HG03097 (cell line): ENCODE measurements around the gene BMPR1A.
"Not testable (repeated sequence)": the region's sequence is repeated elsewhere in the genome, so short reads cannot be mapped to it uniquely, and the experiment has no call there.

Experiments used
- ATAC-seq: cut with Tn5 transposase; IDR thresholded peaks from one replicate; pipeline ENCODE4 v1.9.1; 2021; ENCODE audit not compliant: unreplicated experiment, low FRiP score

The BMPR1A gene

GRCh38 chr10:86931872-86932271 lies 175.5 kb downstream of the BMPR1A start:
- ATAC-seq, result no peak

DNA sequence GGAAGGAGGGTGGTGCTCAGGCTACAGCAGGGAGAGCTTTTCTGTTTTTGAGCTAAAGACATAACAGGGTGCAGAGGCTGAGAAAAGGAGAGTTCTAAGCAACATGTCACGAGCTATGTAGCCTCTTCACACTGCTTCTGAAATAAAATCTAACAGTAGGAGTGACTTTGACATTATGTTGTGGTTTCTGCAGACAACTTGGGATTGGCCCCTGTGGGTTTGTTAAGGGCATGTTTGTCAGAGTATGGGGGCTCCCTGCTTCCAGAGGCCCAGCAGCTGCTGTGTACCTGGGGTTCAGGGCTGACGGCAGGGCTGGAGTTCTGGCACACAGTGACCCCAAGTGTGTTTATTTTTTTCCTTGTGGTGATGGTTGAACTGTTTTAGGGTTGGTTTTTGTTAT lies 176.3 kb downstream of the BMPR1A start:
- no peak for ATAC-seq

GRCh38 chr10:86934162-86934711 lies 177.8 kb downstream of the BMPR1A start:
- ATAC-seq, result not testable (repeated sequence)

DNA sequence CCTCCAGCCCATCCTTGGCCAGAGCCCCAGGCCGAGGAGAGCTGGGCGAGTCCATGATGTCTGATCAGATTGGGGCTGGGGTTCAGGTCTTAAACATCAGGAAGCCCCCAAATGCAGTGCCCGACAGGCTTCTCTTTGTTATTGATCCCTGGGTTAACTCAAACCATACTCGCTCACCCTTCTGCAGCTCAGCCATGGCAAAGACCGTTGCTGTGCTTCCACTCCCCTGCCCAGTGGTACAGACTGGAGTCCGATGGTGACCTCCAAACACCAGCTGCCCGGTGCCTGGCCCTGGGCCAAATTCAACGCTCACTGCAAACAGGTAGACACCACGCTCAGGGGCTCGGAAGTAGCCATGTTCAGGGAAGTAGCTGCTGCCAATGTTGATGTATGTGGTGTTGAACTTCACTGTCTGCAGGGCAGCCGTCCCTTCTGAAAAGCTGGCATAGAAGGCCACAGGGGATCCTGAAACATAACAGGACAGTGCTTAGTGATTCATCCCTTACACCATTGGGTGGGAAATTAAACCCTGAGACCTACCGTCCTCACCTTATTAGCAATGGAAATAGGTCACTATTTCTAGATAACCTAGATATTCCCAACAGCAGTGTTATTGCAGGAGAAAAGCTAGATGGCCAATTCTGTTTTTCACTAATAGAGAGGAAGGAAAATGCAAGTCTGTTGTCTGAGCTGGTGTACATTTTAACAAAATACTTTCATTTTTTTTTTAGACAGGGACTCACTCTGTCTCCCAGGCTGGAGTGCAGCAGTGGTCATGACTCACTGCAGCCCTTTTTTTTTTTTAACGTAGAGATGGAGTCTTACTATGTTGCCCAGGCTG lies 180.5 kb downstream of the BMPR1A start:
- ATAC-seq, result no peak

GRCh38 chr10:86937502-86938154 lies 181.2 kb downstream of the BMPR1A start:
- ATAC-seq, result no peak

DNA sequence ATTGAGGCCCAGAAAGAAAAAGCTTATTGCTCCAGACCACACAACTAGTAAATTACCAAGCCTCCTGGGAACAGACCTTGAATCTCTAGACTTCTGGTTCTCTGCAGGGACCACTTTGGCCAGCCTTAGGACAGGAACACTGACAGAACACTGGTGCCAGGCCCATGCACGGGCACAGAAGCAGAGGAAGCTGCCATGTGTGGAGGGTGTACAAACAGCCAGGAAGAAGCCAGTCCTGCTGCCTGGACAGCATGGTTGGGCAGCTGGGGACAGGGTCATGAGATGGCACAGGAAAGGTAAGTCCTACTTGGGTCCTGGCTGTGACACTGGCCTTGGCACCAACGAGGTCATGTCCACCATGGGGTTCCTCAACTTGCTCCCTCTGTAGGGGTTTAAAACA lies 181.8 kb downstream of the BMPR1A start:
- ATAC-seq, result no peak

GRCh38 chr10:86940076-86940475 lies 183.7 kb downstream of the BMPR1A start:
- ATAC-seq, result not testable (repeated sequence)

DNA sequence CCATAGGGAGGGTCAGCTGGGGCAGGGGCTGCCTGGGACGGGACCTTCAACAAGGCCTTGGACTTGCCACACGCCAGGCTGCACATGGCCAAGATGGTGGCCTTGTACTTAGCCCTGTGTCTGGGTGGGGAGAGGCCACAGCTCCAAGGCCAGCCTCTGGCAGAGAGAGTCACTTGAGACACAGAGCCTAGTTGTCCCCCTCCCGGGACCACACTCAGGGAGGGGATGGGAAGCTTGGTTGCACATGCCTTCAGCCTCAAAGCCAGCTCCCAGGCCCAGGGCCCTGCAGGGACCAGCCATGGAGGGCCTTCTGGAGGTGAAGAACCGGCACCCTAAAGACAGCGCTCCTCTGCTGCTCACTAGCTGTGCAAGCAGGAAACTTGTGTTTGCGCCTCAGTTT lies 184.3 kb downstream of the BMPR1A start:
- ATAC-seq, result no peak

DNA sequence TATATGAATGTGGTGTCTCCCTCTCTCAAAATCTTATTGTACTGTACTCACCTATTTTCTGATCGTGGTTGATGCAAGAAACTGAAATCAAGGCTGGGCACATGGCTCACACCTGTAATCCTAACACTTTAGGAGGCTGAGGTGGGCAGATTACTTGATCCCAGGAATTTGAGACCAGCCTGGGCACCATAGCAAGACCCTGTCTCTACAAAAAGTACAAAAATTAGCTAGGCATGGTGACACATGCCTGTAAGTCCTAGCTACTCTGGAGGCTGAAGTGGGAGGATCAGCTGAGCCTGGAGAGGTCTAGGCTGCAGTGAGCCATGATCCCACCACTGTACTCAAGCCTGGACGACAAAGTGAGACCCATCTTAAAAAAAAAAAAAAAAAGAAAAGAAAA lies 185.0 kb downstream of the BMPR1A start:
- ATAC-seq, result no peak

GRCh38 chr10:86941991-86942421 lies 185.6 kb downstream of the BMPR1A start:
- ATAC-seq, result no peak

DNA sequence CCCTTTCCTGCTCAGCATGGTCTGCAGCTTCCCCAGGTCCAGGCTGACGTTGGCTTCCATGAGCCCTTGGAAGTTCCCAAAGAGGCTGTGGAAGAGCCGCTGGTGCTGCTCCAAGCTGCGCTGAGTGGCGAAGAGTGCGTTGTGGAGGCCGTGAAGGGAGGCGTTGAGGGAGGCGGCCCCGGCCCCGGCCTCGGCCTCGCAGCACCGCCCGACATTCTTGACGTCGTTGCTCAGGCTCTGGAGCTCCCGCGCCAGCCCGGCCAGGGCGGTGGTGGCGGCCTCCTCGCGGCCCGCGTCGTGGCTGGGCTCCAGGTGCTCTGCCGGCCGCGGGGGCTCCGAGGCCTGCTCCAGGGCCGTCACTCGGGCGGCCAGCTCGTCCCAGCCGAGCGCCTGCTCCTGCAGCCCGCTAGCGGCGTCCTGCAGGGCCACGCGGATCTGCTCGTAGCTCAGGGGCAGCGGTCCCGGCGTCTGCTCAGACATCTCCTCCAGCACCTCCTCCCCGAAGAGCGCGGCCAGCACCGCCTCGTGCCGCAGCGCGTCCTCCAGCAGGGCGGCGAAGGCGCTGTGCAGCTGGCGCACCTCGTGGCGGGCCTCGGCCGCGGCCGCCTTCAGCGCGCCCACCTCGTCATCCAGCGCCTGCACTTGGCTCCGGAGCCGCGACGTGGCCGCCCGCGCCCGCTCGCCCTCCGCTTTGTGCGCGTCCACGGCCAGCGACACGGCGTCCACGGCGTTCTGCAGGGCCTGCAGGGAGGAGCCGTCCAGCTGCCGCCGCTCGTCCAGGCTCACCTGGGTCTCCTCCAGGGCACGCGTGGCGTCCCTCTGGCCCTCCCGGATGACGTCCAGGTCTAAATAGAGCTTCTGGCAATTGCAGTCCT lies 186.3 kb downstream of the BMPR1A start:
- no peak for ATAC-seq

DNA sequence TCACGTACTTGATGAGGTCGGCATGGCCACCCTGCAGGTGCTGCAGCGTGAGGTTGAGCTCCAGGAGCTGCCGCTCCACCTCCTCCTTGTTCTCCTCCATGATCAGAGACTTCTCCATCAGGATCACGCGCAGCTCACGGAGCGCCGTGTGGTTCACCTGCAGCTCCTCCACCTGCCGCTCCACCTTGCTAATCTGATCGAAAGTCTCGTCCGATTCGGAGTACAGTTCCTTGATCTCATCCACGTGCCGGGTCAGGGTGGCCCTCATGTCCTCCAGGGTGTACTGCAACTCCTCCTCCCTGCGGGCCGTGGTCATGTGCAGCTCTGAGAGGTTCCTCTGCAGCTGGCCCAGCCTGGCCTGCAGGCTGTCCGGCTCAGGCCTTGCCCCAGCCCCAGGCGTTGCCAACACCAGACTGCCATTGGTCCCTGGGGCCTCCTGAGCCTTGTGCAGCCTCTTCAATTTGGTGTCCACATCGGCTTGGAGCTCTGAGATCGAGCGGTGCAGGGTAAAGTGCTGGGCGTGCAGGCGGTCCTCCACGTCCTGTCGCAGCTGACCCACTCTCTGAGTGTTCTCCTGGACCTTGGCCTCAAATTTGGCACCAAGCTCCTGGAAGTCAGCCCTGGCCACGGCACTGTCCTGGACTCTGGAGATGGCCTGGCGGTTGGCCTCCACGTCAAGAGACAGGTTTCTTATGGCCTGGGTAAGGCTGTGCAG lies 187.1 kb downstream of the BMPR1A start:
- ATAC-seq, result no peak

DNA sequence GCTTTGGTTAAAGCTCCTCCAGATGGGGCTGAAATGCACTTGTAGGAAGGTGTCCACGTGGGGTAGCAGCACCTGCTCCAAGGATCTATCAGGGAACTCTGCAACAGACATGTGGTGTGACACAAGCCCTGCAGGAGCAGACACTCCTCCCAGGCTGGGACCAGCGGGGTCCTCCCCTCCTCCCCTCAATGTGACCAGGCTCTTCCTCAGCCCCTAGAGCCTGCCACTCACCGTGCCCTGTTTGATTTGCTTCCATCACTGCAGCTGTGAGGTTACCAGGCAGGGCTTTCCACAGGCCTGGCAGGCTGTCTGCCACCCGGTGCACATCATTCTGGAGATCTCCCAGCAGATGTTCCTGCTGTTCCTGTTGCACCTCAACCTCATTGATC lies 187.6 kb downstream of the BMPR1A start:
- ATAC-seq, result no peak

GRCh38 chr10:86944471-86944870 lies 188.1 kb downstream of the BMPR1A start:
- ATAC-seq, result no peak

- no peak for ATAC-seq
Observed at GRCh38 chr10:86944907-86945306, 188.5 kb downstream of the BMPR1A start.

DNA sequence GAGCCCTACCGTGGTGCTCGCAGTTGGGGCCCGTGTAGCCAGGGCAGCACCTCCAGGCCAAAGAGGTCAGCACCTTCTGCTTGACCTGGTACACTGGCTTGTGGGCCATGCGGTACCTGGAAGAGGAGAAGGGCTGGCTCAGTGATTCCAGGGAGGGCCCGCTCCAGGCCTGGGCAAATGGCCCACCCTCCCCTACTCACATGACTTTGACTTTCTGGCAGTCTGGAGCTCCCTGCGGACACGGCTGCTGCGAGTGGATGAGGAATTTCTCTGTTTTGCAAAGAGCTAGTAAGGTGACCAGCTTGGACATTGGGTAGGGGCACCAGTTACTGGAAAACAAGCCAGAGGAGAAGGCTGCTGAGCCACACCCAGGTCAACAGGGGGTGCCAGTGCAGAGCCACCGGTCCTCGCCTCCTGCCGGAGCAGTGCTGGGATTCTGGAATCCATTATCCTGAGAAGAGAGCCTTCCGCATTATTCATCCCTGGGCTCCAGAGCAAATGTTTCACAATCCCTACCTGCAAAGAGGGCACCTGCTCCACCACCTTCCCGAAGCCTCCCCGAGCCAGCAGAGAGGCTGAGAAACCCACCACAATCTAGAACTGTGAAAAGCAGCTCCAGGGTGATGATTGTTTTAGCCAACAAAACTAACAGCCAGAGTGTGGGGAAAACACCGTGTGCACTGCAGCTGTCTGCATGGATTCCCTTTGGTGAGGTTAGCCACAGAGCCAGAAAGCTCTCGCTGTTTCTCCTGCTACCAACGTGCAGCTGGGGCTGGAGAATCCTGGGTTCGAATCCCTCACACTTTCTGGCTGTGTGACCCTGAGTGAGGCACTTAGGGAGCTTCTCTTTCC lies 189.2 kb downstream of the BMPR1A start:
- no peak for ATAC-seq

DNA sequence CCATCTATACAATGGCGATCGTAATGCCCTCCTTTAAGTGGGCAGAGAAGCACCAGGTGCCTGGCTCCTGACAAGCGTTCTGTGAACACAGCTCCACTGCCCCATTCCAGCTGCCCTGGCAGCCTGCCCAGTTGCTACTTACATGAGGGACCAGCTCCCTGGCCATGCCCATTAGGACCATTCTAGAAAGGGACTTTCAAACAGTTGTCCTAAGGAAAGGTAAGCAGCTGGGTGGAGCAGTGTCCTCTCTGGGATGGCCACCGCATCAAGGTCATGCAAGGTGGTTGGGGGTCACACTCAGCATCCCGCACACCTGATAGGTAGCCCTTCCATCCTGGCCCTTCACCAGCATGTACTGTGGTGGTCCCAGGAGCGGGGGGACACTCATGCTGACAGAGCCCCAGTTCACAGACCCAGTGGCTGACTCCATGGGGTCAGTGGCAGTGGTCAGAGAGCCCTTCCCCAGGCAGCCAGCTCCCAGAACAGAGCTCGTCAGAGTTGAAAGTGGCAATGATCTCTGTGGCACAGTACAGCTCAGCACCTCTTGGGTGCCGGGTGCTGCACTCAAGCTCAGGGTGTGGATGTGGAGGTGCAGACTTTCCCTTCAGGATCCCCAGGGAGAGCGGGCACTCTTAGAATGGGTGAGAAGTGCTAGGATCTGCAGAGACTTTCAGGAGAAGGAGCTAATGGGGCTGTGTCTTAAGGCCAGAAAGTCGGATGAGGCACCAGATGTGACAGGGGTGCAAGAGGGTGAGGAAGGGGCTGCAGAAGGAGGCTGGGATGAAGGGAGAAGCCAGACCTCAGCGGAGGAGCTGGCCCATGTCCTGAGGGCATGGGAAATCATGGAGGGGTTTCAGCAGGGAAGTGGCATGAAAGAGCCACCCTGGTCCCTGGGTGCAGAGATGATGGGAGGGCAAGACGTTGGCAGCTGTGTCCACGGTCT lies 190.1 kb downstream of the BMPR1A start:
- no peak for ATAC-seq

DNA sequence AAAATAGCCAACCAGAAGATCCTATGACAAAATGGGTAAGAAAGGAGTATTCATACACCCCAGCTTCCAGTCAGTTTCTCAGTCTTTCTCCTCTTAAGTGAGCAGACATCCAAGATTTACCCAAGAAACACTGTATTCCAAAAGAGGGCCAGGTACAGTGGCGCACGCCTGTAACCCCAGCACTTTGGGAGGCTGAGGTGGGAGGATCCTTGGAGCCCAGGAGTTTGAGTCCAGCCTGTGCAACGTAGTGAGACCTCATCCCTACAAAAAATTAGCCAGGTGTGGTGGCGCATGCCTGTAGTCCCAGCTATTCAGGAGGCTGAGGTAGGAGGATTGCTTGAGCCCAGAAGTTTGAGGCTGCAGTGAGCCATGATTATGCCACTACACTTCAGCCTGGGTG lies 191.4 kb downstream of the BMPR1A start:
- not testable (repeated sequence) for ATAC-seq
